ENCODE measurements around the gene ACP4. TPM values are rescaled to one million over a fixed set of nuclear protein-coding genes. Genes with fewer than 3 reads are reported as not detected.
A peak's percentile ranks its signal among the peaks of the same experiment; 100 is the strongest.
"Not testable (repeated sequence)": the region's sequence is repeated elsewhere in the genome, so short reads cannot be mapped to it uniquely, and the experiment has no call there.

The ACP4 gene
- total RNA-seq, 1 donor from 2014 or later, result not detected

DNA sequence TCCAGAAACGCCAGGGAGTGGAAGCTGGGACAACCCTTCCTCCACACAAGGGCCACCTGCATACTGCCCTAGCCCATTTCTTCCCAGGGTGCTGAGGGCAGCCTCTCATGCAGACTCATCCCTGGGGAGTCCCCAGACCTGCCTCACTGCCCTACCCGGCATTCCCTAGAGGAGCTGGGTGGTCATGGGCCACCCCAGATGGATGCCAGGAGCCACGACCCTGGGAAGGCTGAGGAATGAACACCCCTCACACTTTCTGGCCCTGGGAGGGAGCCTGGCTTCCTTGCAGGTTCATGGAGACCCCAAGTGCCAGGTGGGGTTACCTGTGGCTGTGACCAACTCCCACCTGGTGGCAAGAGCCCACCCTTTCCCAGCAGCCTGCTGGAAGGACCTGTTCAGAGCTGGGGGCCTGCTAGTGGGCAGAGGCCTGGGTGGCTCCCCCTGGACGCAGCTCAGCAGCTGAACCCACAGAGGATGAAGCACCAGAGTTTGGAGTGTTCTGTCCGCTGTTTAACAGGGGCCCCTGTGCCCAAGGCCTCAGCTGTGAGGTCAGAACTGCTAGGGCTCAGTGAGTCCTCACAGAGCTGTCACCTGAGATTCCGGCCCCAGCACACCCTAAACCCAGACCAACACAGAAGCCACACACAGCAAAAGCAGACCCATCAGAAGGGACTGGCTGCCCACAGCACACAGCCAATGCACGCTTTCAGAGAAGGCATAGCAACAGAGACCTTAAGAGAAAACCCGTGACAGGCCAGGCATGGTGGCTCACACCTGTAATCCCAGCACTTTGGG is 6.6 kb downstream of the ACP4 start:
- no peak for DNase-seq (ENCODE audit: extremely low read depth, low read depth, low spot score)

DNA sequence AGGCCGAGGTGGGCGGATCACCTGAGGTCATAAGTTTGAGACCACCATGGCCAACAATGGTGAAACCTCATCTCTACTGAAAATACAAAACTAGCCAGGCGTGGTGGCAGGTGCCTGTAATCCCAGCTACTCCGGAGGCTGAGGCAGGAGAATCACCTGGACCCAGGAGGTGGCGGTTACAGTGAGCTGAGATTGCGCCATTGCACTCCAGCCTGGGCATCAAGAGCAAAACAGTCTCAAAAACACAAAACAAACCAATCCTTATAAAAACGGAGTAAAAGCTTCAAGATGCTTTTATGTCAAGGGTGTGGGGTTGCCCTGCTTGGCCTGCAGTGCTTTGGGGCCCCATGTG is 7.2 kb downstream of the ACP4 start:
- DNase-seq (ENCODE audit: extremely low read depth, low read depth, low spot score), result no peak

DNA sequence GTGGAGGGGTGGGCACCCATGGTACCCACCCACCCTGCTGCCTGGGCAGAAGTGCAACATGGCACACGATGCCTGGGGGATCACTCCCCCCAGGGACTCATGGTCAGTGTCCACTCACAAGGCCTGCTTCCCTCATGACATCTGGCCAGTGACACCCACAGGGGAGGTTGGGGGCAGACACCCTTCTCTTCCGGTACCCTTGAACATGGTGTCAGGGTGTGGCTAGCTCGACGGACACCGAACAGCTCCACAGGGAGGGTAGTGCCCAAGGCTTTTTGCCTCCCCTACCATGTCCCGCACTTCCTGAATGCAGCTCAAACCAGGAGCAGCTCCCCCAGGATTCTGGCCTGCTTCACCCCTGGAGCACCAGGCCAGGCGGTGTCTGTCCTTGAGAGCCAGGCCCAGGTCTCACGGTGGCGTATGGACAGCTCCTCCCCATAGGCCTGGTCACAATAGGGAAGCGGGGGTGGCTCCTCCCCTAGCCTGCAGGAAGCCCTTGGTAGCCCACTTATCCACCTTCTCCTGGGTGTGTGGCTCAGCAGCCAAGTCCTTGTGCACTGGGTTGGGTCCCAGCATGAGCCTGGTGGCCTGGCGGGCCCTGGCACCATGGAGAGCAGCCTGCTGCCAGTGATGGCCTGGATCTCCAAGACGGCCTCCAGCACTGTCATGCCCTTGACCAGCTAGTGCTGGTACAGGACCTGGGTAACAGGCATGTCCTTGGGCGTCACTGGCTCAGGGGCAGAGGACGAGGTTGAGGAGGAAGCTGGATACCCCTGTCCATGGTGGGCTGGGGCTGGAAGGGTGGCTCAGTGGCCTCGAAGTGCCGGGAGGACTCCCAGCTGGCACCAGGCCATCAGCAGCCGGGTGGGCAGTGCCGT is 7.8 kb downstream of the ACP4 start:
- no peak for DNase-seq (ENCODE audit: extremely low read depth, low read depth, low spot score)

DNA sequence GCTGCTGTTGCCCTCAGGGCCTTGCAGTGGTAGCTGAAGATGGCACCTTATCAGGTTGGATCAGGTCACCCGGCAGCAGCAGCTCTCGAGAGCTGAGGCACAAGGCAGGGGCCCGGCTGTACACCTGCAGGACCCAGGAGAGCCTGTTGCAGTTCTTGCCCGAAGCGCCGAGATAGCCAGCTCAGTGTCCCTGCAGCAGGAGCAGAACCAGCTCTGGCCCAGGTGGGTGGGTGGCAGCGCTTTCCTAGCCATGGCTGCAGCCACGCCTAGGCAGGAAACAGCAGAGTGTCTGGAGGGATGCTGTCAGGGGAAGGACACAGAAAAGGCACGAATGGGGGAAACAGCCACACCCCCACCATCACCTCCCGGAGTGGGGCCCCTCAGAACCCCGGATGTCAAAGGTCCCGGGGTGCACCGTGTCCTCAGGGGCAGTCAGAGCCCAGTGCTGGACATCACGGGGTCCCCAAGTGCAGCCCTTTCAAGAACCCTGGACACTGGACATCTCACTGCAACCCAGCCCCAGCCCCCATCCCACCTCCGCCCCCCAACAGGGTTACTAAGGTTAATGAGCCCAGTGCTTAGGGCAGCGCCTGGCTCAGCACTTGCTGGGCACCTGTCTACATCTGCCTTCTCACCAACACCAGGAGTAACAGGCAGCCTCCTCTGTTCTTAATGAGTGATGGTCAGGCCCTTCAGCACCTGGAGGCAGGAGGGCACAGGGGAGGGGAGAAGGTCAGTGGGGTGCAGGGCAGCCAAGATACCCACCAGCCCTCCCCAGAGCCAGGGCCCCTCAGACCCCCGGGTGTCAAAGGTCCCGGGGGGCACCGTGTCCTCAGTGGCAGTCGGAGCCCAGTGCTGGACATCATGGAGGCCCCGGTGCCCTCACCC is 8.7 kb downstream of the ACP4 start:
- DNase-seq (ENCODE audit: extremely low read depth, low read depth, low spot score), result no peak

DNA sequence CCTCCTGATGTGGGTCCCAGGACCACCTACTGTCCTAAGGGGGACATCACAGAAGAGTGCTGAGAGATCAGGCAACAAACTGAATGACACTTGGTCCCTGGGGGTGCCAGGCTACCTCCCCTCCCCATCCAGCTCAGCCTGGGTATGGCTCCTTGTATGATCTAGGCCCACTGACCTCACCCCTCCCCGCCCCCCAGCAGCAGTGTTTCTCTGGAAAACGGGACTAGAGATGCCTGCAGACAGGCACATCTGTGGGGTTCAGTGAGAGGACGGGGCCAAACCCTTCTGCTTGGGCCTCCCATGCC is 9.3 kb downstream of the ACP4 start:
- no peak for DNase-seq (ENCODE audit: extremely low read depth, low read depth, low spot score)

DNA sequence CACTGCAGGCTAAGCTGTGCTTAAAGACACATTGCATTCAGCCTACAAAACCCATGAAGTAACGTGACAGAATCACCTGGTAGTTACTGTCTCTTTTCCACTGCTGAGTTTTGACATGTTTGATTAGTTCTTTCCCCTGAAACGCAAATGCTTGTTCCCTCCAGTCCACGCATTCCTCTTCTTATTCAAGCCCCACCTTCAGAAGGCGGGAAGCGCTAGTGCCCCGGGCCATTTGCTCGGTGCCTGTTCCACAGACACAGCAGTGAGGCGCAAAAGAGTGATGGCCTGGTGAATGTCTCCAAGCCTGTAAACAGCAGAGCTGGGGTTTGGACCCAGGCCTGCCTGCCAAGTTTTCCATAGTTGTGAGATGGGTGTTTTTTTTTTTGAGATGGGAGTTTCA is 10.9 kb downstream of the ACP4 start:
- DNase-seq (ENCODE audit: extremely low read depth, low read depth, low spot score), result no peak

DNA sequence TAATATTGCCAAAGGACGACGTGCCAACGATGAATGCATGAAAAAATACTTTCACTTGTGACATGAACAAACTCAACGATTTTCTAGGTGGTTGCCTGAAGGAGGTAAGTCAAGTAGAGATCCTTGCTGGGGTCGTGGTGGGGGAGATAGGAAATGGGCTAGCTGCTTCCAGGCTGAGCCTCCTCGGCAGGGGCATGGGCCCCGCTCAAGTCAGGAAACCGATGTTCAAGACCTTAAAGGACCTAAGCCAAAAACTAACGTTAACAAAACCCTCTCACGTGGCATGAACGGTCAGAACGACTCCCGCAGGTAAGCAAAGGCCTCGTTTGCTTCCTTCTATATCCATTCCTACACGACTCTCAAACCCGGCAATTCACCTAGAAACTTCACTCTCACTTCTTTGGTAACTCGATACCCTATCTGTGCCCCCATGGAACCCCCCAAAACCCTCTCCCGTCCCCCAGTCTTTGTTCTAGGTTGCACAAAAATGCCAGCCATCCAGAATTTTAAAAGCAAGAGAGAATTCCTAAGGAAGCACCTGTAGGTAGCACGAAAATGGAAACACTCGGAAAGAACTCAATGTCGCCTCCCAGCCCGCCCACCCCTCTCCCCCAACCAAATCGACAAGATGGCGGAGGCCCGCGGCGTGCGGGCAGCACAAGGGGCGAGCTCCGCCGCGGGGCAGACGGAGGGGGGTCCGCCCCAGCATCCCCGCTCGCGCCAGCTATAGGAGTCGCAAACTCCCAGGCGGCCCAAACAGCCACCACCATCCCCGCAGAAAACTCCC is 13.6 kb downstream of the ACP4 start:
- no peak for DNase-seq (ENCODE audit: extremely low read depth, low read depth, low spot score)

DNA sequence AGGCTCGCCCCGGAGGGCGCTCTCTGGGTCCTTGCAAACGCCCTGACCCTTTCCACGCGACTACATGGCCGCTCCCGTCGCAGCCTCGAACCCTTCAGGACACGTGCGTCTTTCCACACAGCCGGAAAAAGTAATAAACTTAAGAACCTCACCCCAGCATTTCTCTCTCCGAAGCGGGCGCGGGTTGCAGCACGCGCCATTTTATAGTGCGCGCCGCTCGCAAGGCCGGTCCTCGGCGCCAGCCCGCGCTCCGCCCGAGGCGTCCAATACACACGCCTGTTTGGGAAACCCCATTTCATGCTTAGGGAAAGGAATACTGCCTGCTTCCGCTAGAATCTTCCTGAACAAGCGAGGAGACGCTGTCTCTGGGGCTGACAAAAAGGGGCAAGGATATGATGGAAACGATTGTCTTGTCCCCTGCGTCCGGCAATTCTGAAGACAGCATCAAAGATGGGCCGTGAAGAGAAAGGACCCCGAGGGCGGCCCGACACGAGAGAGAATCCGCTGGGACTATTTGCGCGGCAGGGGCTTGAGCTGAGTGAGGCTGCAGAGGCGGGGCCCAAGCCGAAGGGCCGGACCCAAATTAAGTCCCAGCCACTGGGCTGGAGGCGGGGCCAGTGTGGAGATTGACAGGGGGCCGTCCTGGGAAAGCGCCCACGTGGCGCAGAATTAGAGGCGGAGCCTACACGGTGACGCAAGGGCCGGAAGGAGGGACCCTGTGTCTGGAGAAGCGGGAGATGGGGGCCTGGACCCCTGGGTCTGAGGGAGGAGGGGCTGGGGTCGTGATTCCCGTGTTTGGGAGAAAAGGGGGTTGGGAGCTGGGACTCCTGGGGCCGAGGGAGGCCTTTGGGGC is 14.4 kb downstream of the ACP4 start:
- DNase-seq (ENCODE audit: extremely low read depth, low read depth, low spot score), result peak; percentile 84

DNA sequence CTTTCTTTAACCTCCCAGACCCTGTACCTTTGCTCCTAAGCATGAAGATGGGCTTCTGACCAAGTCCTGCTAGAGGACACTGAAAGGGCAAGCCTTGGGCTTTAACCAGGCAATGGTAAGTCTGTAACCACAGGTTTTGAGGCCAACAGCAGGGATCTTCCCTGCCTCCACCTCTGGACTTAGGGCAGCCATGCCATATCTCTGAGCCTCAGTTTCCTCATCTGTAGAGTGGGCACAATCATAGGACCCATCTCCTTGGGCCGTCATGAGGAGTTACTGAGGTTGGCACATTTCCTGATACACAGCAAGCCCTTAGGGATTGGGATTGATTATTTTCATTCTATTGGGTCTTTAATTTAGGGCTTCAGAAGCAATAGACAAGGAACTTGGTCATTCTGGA is 18.6 kb downstream of the ACP4 start:
- DNase-seq (ENCODE audit: extremely low read depth, low read depth, low spot score), result no peak

DNA sequence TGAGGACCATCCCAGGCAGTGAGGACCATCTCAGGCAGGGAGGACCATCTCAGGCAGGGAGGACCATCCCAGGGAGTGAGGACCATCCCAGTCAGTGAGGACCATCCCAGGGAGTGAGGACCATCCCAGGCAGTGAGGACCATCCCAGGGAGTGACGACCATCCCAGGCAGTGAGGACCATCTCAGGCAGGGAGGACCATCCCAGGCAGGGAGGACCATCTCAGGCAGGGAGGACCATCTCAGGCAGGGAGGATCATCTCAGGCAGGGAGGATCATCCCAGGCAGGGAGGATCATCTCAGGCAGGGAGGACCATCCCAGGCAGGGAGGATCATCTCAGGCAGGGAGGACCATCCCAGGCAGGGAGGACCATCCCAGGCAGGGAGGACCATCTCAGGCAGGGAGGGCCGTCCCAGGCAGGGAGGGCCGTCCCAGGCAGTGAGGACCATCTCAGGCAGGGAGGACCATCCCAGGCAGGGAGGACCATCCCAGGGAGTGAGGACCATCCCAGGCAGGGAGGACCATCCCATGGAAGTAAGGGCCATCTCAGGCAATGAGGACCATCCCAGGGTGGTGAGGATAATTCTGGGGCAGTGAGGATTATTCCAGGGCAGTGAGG is 21.5 kb downstream of the ACP4 start:
- not testable (repeated sequence) for DNase-seq (ENCODE audit: extremely low read depth, low read depth, low spot score)

DNA sequence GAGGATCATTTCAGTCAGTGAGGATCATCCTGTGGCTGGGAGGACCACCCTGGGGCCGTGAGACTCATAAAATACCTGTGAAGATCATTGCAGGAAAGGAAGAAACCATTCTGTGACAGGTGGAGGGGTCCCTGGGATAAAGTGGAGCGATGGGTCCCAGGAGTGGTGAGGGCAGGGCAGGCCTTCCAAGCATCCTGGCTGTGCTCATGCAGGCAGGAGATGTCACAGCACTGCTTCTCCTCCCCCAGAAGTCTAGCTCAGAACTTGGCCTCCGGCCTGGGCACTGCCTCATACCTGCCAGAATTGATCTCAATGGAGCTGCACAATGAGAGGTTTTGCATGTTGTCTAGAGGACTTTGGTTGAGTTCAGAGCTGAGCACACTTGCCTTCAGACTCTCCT is 22.3 kb downstream of the ACP4 start:
- DNase-seq (ENCODE audit: extremely low read depth, low read depth, low spot score), result no peak

DNA sequence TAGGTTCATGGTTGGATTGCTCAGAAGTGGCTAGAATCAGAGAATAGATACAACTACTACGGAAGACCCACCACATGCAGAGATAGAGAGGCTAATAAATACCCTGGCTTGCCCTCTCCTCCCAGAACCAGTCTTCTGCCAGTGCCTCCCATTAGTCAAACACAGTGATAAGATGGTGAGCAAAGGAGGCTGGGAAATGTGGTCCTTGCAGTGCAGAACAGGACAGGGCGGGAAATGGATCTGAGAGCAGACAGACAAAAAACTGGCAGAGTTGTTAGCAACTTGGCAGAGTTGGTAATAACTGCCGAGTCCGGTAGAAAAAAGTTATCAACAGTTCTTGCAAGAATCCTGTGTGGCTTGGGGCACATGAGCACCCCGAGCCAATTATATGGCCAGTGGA is 24.7 kb downstream of the ACP4 start:
- DNase-seq (ENCODE audit: extremely low read depth, low read depth, low spot score), result no peak

DNA sequence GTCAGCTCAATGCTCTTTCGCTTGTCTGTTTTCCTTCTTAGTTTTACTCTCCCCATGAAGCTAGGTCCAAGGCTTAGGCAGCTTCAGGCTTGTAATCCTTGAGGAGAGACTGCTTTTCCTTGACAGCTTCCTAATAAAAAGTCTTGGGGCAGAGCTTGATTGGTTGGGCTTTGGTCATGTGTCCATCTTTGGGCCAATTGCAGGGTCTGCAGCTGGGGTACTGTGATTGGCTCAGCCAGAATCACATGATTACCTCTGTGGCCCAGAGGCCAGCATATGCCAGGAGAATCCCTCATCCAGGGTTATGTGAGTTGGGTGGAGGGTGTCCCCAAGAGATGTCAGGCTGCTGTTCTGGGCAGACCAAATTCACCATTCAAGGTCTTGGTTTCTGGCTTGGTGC is 25.2 kb downstream of the ACP4 start:
- DNase-seq (ENCODE audit: extremely low read depth, low read depth, low spot score), result no peak

DNA sequence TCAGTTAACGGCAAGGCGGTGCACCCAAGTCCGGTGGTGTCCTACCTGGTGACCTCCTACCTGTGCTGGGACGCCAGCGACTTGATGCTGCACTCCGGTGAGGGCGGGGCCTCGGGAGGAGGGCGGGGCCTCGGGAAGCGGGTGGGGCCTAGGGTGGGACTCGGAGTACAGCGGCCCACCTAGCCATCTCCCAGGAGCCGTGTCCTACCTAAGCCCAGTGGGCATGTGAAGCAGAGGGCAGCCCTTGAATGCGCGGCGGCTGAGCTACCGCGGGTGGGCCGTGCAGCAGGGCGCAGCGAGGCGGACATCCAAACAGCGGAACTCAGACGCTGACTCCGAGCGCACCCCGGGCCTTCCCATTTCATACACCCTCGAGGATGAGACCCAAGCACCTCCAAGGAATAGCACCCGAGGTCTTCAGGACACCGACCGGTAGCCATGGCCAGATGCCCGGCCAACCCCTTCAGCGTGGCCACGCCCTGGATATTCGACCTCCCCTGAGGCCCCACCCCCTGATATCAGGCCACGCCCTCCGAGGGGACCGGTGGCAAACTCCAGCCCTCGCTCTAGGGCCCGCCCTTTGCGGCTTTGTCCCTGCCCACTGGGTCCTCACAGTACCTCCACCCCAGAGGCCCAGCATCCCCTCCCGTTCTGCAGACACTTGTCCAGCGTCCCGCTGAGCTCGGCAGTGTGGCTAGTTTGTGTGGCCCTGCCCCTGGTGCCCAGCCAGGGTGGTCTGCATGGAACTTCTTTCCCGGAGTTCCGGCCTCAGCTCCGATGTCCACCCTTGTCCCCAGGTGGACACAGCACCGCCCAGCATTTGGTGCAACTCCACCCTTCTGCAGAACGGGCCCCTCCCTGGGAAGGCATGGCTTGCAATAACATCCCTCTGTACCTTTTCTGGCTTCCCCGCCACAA is 28.0 kb downstream of the ACP4 start:
- no peak for DNase-seq (ENCODE audit: extremely low read depth, low read depth, low spot score)

DNA sequence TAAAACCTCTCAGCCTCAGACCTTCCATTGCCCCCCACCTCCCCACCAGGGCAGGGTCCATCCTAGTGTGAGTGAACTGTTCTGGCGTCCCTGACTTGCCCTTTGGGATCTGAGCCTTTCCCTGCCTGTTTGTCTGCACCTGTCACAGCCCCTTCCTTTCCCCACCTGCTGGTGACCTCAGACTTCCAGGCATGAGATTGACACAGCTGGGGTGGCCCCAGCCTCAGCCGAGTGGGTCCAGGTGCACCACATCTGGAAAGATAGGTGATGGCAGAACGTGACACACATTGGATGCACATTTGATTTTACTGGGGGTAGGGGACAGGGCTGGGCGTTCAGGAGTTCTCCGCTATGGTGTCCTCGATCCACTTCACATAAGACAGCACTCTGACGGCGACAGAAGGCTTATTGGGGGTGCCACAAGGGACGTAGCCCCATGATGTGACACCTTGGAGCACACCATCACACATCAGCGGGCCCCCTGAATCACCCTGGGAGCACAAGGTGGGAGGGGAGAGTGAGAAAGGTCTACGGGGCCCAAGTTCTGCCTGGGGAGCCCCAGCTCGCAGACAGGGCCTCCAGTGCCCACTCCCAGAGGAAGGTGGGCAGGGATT is 28.8 kb downstream of the ACP4 start:
- no peak for DNase-seq (ENCODE audit: extremely low read depth, low read depth, low spot score)

DNA sequence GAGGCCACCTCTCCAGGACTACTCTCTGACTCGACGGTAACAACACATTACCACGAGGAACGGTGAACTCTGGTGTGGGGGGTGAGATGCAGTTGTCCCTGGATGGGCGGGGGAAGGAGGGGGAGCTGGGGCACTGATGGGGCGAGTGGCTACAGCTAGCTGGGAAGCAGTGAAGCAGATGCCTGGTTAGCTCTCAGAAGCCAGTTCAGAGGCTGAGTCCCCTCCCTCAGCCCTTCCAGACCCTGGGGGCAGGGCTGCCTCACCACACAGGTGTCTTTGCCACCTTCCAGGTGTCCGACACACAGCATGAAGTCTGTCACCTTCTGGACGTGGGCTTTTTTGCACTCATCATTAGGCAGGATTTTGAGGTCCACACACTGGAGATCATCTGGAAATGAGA is 29.4 kb downstream of the ACP4 start:
- no peak for DNase-seq (ENCODE audit: extremely low read depth, low read depth, low spot score)

DNA sequence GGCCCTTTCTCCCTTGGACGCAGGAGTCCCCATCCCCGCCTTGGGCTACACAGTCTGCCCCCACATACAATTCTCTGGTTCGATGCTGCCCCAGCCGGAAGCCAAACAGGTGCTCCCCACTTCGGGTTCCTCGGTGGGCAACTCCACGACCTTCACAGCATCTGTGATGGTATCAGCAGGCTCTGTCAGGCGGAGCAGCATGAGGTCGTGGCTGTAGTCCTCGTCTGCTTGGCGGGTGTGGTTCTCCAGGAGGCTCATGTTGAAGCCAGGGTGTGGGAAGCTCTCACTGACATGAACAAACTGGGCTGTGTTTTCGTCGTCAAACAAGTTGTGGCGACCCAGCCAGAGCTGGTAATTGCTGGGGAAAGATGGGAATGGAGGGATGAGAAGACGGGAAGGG is 29.9 kb downstream of the ACP4 start:
- no peak for DNase-seq (ENCODE audit: extremely low read depth, low read depth, low spot score)

Data from glomerular endothelial cell (primary cell).